SK-N-SH (cell line): ENCODE data around the gene SH3GLB2. TPM values are rescaled to one million over a fixed set of nuclear protein-coding genes. Genes with fewer than 3 reads are reported as not detected.

Source experiments
- CTCF ChIA-PET: fragments of 300-600, 350-600 bp; formaldehyde crosslinking; extraction: SDS; loops from one replicate; lab custom pipeline; 2021; lab: Yijun Ruan, JAX
- POLR2A ChIA-PET: fragments of 350-600 bp; sonication (Branson Sonifier 250); formaldehyde crosslinking; extraction: SDS; loops from one replicate; lab custom pipeline; 2020; ENCODE audit warnings: antibody characterized with exemption, inconsistent platforms; lab: Yijun Ruan, JAX
- DNase-seq: peaks from one replicate; pipeline ENCODE4 v3.0.0; 2012
- H2AFZ ChIP-seq: fragments of 200-600 bp; sonication (generic); 2 replicates; pipeline ENCODE4 v1.8.1; 2016; ENCODE audit warnings: antibody characterized with exemption, mild to moderate bottlenecking, low read depth
- H3F3A ChIP-seq: fragments of 200-600 bp; sonication (generic); replicated peaks from 2 replicates; pipeline ENCODE3; 2016; ENCODE audit warnings: antibody characterized with exemption, mild to moderate bottlenecking; ENCODE audit not compliant: insufficient read depth
- H3K27ac ChIP-seq, 2 experiments: fragments of 200-500 bp in 1 of 2; fragments of 200-600 bp in 1 of 2; sonication (Bioruptor generic) in 1 of 2; sonication (generic), shearing (Covaris generic) in 1 of 2; 2 replicates each; pipeline versions ENCODE4 v1.5.1 to v1.6.1; 2014 to 2016; ENCODE audit warnings: low read depth in 2 of 2, inconsistent platforms in 1 of 2, low read length in 1 of 2, mild to moderate bottlenecking in 1 of 2, mixed read lengths in 1 of 2
- H3K27me3 ChIP-seq: fragments of 200-600 bp; sonication (generic), shearing (Covaris generic); 2 replicates; pipeline ENCODE4 v1.6.1; 2016; ENCODE audit warnings: mixed run types; ENCODE audit not compliant: insufficient read depth
- H3K36me3 ChIP-seq, 2 experiments: fragments of 200-500 bp in 1 of 2; fragments of 200-600 bp in 1 of 2; sonication (Bioruptor generic) in 1 of 2; sonication (generic) in 1 of 2; replicated peaks in 1 of 2; 2 replicates each; pipeline versions ENCODE3 to v1.5.1; 2014 to 2016; ENCODE audit warnings: low read length in 1 of 2, mild to moderate bottlenecking in 1 of 2; ENCODE audit not compliant: insufficient read depth in 2 of 2, control insufficient read depth in 1 of 2
- H3K4me1 ChIP-seq, 2 experiments: fragments of 200-500 bp in 1 of 2; fragments of 200-600 bp in 1 of 2; sonication (Bioruptor generic) in 1 of 2; sonication (generic), shearing (Covaris generic) in 1 of 2; 2 replicates each; pipeline versions ENCODE4 v1.5.1 to v1.6.1; 2014 to 2016; ENCODE audit warnings: low read depth in 1 of 2, low read length in 1 of 2, mixed run types in 1 of 2; ENCODE audit not compliant: insufficient read depth in 2 of 2, control insufficient read depth in 1 of 2
- H3K4me2 ChIP-seq: fragments of 200-600 bp; sonication (generic), shearing (Covaris generic); 2 replicates; pipeline ENCODE4 v1.6.1; 2017; ENCODE audit warnings: mixed run types
- H3K4me3 ChIP-seq, 2 experiments: fragments of 200-500 bp in 1 of 2; fragments of 200-600 bp in 1 of 2; sonication (Bioruptor generic) in 1 of 2; sonication (generic), shearing (Covaris generic) in 1 of 2; 2 replicates each; pipeline versions ENCODE4 v1.5.1 to v1.8.1; 2014 to 2016; ENCODE audit warnings: low read depth in 2 of 2, inconsistent platforms in 1 of 2, low read length in 1 of 2, mild to moderate bottlenecking in 1 of 2, mixed read lengths in 1 of 2, moderate library complexity in 1 of 2
- H3K79me2 ChIP-seq: fragments of 200-600 bp; sonication (generic); 2 replicates; pipeline ENCODE4 v1.8.1; 2017; ENCODE audit warnings: mild to moderate bottlenecking; ENCODE audit not compliant: insufficient read depth
- H3K9ac ChIP-seq: fragments of 200-600 bp; sonication (generic); 2 replicates; pipeline ENCODE4 v1.6.1; 2017; ENCODE audit warnings: mixed run types
- H3K9me2 ChIP-seq: fragments of 200-600 bp; sonication (generic); 2 replicates; pipeline ENCODE4 v1.6.1; 2017; ENCODE audit warnings: mixed run types
- H3K9me3 ChIP-seq: fragments of 200-600 bp; sonication (generic); 2 replicates; pipeline ENCODE4 v1.6.1; 2017; ENCODE audit warnings: mixed run types, mild to moderate bottlenecking, moderate library complexity
- H4K20me1 ChIP-seq: fragments of 200-600 bp; sonication (generic); 2 replicates; pipeline ENCODE4 v1.6.1; 2017; ENCODE audit warnings: mild to moderate bottlenecking, mixed run types; ENCODE audit not compliant: insufficient read depth
- FOXJ3 ChIP-seq: sonication (generic); formaldehyde crosslinking; IDR thresholded peaks from 2 replicates; pipeline ENCODE4 v1.5.1; 2020; ENCODE audit warnings: mild to moderate bottlenecking, missing genetic modification reagents
- FOXM1 ChIP-seq: IDR thresholded peaks from 2 replicates; pipeline ENCODE4 v1.4.0; 2012; ENCODE audit warnings: low read depth, mild to moderate bottlenecking
- IRF3 ChIP-seq: fragments of 150-350 bp; IDR thresholded peaks from 2 replicates; pipeline ENCODE4 v1.6.1; 2016; ENCODE audit warnings: mild to moderate bottlenecking, low read depth, low read length
- MAX ChIP-seq: IDR thresholded peaks from 2 replicates; pipeline ENCODE4 v1.4.0; 2012; ENCODE audit warnings: low read depth
- MXI1 ChIP-seq: IDR thresholded peaks from 2 replicates; pipeline ENCODE4 v1.6.1; 2012; ENCODE audit warnings: mild to moderate bottlenecking, low read depth, low read length, improper control_type of control experiment
- NFIC ChIP-seq: IDR thresholded peaks from 2 replicates; pipeline ENCODE4 v1.4.0; 2012; ENCODE audit warnings: borderline replicate concordance
- POLR2AphosphoS5 ChIP-seq: IDR thresholded peaks from 2 replicates; pipeline ENCODE4 v1.6.1; 2012; ENCODE audit warnings: low read depth, low read length
- RFX5 ChIP-seq: IDR thresholded peaks from 2 replicates; pipeline ENCODE4 v1.6.1; 2012; ENCODE audit warnings: mild to moderate bottlenecking, improper control_type of control experiment, low read length
- SIN3A ChIP-seq: IDR thresholded peaks from 2 replicates; pipeline ENCODE4 v1.6.1; 2012; ENCODE audit warnings: low read depth, mild to moderate bottlenecking, low read length, moderate library complexity, borderline replicate concordance
- TAF1 ChIP-seq: IDR thresholded peaks from 2 replicates; pipeline ENCODE4 v1.6.1; 2012; ENCODE audit warnings: low read depth, mild to moderate bottlenecking, low read length, moderate library complexity, borderline replicate concordance
- TCF12 ChIP-seq: IDR thresholded peaks from 2 replicates; pipeline ENCODE4 v1.4.0; 2012
- TEAD4 ChIP-seq: IDR thresholded peaks from 2 replicates; pipeline ENCODE4 v1.4.0; 2012; ENCODE audit warnings: mild to moderate bottlenecking, borderline replicate concordance; ENCODE audit not compliant: insufficient read depth
- YY1 ChIP-seq: IDR thresholded peaks from 2 replicates; pipeline ENCODE4 v1.4.0; 2012; ENCODE audit warnings: low read depth, mild to moderate bottlenecking
- ZBTB33 ChIP-seq: IDR thresholded peaks from 2 replicates; pipeline ENCODE4 v1.4.0; 2012; ENCODE audit warnings: low read depth, borderline replicate concordance
- WGBS: methylation state at CpG from one replicate; pipeline ENCODE4 v1.1.6; 2017; ENCODE audit warnings: low lambda C conversion rate; 5-methylcytosine and 5-hydroxymethylcytosine counted together
- polyA plus RNA-seq, 3 experiments: library from polyadenylated mRNA; depleted of rRNA; stranded (reverse); fragments of >200 nt; gene quantifications; 2 replicates each; pipeline ENCODE4 v1.2.3, GENCODE V29; 2012

Gene SH3GLB2
- polyA plus RNA-seq, 1 of the 3 experiments (the other 2 are of a cell fraction), result 94.4 TPM

- 76% methylated on average over 18 of the region's 21 CpGs for WGBS
- no peaks in the 10 kb centered on the region for H3K27me3 ChIP-seq
These were observed 31.0 kb upstream of the SH3GLB2 start for GRCh38 chr9:129058965-129059795.

More at GRCh38 chr9:129058965-129059795, 31.0 kb upstream of the SH3GLB2 start:
- Histone ChIP-seq H3K79me2 (no peaks in the 10 kb centered on the region), H3K4me3 (no peak overlapping the region), H3K9ac (no peak overlapping the region), H3K4me2 (no peak overlapping the region), H3K36me3 (peaks cover 0 to 14% of the 10 kb centered on the region in 2 experiments), H3F3A (no peaks in the 10 kb centered on the region), H3K9me2 (no peaks in the 10 kb centered on the region), H4K20me1 (no peaks in the 10 kb centered on the region), H3K4me1 (no peaks in the 10 kb centered on the region), H3K27ac (no peak overlapping the region), H3K9me3 (no peaks in the 10 kb centered on the region), H2AFZ (no peak overlapping the region)
- CTCF ChIA-PET, result interaction anchor here (1.2 kb wide), 1 partner anchor 8 kb away, joined by 4 read pairs; no protein-coding TSS in a partner anchor
- POLR2A ChIA-PET, result no interaction called here
- DNase-seq, result no peak
- TF ChIP-seq FOXM1 (no peak), RFX5 (no peak), POLR2AphosphoS5 (no peak), IRF3 (no peak), MAX (no peak), TAF1 (no peak), FOXJ3 (no peak), TEAD4 (no peak), MXI1 (no peak), ZBTB33 (no peak), YY1 (no peak), NFIC (no peak), TCF12 (no peak), SIN3A (no peak)
